ENCODE results near the gene LAMC3. TPM values are rescaled to one million over a fixed set of nuclear protein-coding genes. Genes with fewer than 3 reads are reported as not detected.

LAMC3 gene
- total RNA-seq, 1 donor from 2014 or later, result 26.4 TPM

DNA sequence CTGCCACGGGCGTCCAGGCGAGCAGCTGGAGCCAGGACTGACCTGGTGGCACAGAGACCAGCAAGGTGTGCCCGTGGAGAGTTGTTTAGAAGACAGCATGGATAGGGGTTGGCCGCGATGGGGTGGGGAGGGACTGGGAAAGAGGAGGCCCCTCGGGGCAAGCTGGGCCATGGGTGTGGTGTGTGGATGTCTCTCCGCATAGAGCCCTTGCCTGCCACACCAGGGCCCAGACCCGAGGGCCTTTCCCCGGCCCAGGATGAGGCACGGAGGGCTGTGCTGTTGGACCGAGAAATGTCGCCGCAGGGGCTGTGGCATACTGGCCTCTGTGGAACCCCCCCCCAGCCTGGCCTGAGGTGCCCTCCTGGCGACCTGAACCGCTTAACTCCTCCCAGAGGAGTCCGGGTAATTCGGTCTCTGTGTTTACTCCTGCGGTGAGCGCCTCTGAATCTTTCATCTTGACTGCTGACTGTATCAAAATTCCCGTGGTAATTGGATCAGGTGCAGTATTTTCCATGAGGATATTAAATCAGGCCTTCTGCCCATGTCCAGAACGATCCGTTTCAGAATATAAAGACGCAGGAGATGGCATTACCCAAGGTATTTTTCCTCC lies 22.5 kb upstream of the LAMC3 start:
- H3K4me3 ChIP-seq, result no peak overlapping the region
- intact Hi-C loops (cut with DNase I), result no loop called here
- TF ChIP-seq, protein P1, sequence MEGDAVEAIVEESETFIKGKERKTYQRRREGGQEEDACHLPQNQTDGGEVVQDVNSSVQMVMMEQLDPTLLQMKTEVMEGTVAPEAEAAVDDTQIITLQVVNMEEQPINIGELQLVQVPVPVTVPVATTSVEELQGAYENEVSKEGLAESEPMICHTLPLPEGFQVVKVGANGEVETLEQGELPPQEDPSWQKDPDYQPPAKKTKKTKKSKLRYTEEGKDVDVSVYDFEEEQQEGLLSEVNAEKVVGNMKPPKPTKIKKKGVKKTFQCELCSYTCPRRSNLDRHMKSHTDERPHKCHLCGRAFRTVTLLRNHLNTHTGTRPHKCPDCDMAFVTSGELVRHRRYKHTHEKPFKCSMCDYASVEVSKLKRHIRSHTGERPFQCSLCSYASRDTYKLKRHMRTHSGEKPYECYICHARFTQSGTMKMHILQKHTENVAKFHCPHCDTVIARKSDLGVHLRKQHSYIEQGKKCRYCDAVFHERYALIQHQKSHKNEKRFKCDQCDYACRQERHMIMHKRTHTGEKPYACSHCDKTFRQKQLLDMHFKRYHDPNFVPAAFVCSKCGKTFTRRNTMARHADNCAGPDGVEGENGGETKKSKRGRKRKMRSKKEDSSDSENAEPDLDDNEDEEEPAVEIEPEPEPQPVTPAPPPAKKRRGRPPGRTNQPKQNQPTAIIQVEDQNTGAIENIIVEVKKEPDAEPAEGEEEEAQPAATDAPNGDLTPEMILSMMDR (IDR thresholded peaks at IDR 0.05), result no peak
- DNase-seq, result no peak
- peaks cover 21% of the 10 kb centered on the region for H3K27me3 ChIP-seq (ENCODE audit: low read depth)
- no peaks in the 10 kb centered on the region for H3K36me3 ChIP-seq
- ATAC-seq, result no peak
- H3K9me3 ChIP-seq, result no peaks in the 10 kb centered on the region
- H3K4me1 ChIP-seq, result no peaks in the 10 kb centered on the region
- no peak overlapping the region for H3K27ac ChIP-seq

DNA sequence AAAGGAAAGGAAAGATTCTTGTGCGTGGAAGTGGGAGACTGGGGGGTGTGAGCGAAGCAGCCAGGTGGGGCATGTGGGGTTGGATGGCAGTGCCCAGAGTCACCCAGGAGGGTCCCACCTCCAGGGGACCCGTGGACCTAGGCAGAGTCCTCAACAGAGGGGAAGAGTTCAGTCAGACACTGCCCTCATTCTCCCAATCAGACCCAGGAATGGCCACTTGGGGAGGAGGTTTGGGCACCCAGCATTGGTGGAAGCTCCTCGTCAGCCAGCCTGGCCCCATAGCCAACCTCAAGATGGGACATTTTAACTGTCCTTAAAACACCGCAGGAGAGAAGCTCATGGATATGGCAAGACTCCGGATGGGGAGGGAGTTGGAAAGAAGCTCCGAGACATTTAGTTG lies 21.9 kb upstream of the LAMC3 start:
- no peaks in the 10 kb centered on the region for H3K4me1 ChIP-seq
- DNase-seq (no peak), ATAC-seq (no peak)
- peaks cover 21% of the 10 kb centered on the region for H3K27me3 ChIP-seq (ENCODE audit: low read depth)
- H3K36me3 ChIP-seq, result no peaks in the 10 kb centered on the region
- TF ChIP-seq, protein P1 (IDR thresholded peaks at IDR 0.05), result no peak
- H3K4me3 ChIP-seq, result no peak overlapping the region
- no peaks in the 10 kb centered on the region for H3K9me3 ChIP-seq
- no peak overlapping the region for H3K27ac ChIP-seq
- intact Hi-C loops (cut with DNase I), result no loop called here

DNA sequence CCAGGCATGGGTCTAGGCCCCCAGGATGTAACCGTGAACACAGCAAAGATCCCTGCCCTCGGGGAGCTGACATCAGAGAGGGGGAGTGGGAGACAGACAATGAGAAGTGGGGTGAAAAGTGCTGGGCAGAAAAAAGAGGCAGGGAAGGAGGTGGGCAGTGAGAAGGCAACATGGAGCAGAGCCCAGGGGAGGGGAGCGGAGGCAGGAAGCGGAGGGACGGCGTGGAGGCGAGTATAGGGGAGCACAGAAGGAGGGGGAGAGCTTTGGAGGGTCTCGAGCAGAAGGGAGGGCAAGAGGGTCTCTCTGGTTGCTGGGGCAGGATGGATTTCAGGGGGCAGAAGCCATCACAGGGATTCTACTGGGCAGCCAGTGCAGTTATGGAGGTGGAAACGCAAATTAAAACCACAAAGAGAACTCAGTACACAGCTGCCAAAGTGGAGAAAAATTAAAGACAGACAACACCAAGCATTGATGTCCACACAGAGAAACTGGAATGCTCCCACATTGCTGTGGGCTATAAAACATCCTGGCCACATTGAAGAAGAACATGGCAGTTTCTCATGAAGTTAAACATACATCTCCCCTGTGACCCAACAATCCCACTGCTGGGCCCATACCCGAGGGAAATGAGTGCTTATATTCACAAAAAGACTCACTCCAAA lies 21.1 kb upstream of the LAMC3 start:
- TF ChIP-seq, protein P1 (IDR thresholded peaks at IDR 0.05), result no peak
- intact Hi-C loops (cut with DNase I), result no loop called here
- Histone ChIP-seq H3K27me3 (ENCODE audit: low read depth) (peaks cover 21% of the 10 kb centered on the region), H3K4me3 (no peak overlapping the region), H3K36me3 (no peaks in the 10 kb centered on the region), H3K9me3 (no peaks in the 10 kb centered on the region), H3K27ac (no peak overlapping the region), H3K4me1 (no peaks in the 10 kb centered on the region)
- DNase-seq (no peak), ATAC-seq (no peak)

DNA sequence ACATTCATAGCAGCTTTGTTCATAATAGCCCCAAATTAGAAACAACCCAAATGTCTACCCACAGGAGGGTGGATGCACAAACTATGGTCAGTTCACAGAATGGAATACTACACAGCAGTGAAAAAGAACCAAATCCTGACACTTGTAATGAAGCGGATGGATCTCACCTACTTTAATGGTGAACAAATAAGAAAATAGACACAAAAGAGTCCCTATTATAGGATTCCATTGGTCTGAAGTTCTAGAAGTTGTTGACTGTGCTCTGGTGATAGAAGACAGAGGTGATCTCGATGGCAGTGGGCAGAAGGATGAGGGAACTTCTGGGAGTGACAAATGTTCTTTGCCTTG lies 20.6 kb upstream of the LAMC3 start:
- Histone ChIP-seq H3K27ac (no peak overlapping the region), H3K36me3 (no peaks in the 10 kb centered on the region), H3K4me1 (no peaks in the 10 kb centered on the region), H3K27me3 (ENCODE audit: low read depth) (peaks cover 23% of the 10 kb centered on the region), H3K4me3 (no peak overlapping the region), H3K9me3 (no peaks in the 10 kb centered on the region)
- intact Hi-C loops (cut with DNase I), result no loop called here
- DNase-seq, result no peak
- ATAC-seq, result no peak
- TF ChIP-seq, protein P1 (IDR thresholded peaks at IDR 0.05), result no peak

DNA sequence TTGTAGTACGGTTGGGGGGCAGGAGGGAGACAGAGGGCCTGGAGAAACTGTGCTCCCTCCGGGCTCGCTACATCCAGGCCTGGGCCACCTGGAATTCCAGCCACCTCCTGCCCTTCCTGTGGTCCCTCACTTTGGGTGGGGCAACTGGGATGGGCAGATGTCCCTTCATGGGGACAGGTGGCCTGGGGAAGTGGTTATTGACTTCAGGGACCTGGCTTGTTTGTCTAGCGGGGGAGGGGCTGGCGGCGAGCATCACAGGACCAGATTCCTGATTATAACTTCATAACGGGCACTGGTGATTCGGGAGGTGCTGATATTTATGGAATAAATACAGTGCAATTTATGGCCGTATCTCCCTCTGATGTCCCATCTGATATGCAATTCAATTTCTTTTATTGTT lies 20.1 kb upstream of the LAMC3 start:
- H3K27ac ChIP-seq, result no peak overlapping the region

More for the DNA sequence above, 20.1 kb upstream of the LAMC3 start:
- Histone ChIP-seq H3K27me3 (ENCODE audit: low read depth) (peaks cover 29% of the 10 kb centered on the region), H3K9me3 (no peaks in the 10 kb centered on the region), H3K4me3 (no peak overlapping the region), H3K36me3 (no peaks in the 10 kb centered on the region), H3K4me1 (no peaks in the 10 kb centered on the region)
- ATAC-seq, result no peak
- TF ChIP-seq, protein P1 (IDR thresholded peaks at IDR 0.05), result no peak
- DNase-seq, result no peak
- intact Hi-C loops (cut with DNase I), result no loop called here
